ENCODE data around the gene SLC27A6.

Gene SLC27A6

DNA sequence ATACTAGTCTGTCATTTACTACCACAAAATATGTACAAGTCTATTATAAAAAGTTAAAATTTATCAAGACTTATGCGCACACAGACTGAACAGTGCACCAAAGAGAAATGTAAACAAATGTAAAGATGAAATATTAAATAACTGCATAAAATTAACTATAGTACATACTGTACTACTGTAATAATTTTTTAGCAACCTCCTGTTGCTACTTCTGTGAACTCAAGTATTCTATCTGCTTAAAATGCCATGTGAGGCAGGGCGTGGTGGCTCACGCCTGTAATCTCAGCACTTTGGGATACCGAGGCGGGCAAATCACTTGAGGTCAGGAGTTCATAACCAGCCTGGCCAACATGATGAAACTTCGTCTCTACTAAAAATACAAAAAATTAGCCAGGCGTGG is 115.5 kb downstream of the SLC27A6 start:
- TF ChIP-seq FOXM1 (IDR thresholded peaks at IDR 0.05; ENCODE audit: borderline replicate concordance, low read depth) (no peak), TCF12 (IDR thresholded peaks at IDR 0.05; ENCODE audit: low read depth) (no peak), RAD21 (IDR thresholded peaks at IDR 0.05; ENCODE audit: low read depth) (no peak), CREB1 (IDR thresholded peaks at IDR 0.05; ENCODE audit: low read depth) (no peak), EGR1 (IDR thresholded peaks at IDR 0.05) (no peak), CEBPB (IDR thresholded peaks at IDR 0.05) (no peak), YY1 (IDR thresholded peaks at IDR 0.05; ENCODE audit: low read depth) (no peak), TEAD4 (IDR thresholded peaks at IDR 0.05) (no peak), EP300 (IDR thresholded peaks at IDR 0.05; ENCODE audit: borderline replicate concordance) (no peak), NFIC (IDR thresholded peaks at IDR 0.05) (no peak), ZBTB7A (IDR thresholded peaks at IDR 0.05; ENCODE audit: low read depth) (no peak), TAF1 (IDR thresholded peaks at IDR 0.05; ENCODE audit: low read depth) (no peak), MAX (IDR thresholded peaks at IDR 0.05) (no peak)
- TF ChIP-seq, protein P1, sequence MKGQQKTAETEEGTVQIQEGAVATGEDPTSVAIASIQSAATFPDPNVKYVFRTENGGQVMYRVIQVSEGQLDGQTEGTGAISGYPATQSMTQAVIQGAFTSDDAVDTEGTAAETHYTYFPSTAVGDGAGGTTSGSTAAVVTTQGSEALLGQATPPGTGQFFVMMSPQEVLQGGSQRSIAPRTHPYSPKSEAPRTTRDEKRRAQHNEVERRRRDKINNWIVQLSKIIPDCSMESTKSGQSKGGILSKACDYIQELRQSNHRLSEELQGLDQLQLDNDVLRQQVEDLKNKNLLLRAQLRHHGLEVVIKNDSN (IDR thresholded peaks at IDR 0.05) = no peak
- TF ChIP-seq, protein P2, sequence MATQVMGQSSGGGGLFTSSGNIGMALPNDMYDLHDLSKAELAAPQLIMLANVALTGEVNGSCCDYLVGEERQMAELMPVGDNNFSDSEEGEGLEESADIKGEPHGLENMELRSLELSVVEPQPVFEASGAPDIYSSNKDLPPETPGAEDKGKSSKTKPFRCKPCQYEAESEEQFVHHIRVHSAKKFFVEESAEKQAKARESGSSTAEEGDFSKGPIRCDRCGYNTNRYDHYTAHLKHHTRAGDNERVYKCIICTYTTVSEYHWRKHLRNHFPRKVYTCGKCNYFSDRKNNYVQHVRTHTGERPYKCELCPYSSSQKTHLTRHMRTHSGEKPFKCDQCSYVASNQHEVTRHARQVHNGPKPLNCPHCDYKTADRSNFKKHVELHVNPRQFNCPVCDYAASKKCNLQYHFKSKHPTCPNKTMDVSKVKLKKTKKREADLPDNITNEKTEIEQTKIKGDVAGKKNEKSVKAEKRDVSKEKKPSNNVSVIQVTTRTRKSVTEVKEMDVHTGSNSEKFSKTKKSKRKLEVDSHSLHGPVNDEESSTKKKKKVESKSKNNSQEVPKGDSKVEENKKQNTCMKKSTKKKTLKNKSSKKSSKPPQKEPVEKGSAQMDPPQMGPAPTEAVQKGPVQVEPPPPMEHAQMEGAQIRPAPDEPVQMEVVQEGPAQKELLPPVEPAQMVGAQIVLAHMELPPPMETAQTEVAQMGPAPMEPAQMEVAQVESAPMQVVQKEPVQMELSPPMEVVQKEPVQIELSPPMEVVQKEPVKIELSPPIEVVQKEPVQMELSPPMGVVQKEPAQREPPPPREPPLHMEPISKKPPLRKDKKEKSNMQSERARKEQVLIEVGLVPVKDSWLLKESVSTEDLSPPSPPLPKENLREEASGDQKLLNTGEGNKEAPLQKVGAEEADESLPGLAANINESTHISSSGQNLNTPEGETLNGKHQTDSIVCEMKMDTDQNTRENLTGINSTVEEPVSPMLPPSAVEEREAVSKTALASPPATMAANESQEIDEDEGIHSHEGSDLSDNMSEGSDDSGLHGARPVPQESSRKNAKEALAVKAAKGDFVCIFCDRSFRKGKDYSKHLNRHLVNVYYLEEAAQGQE (IDR thresholded peaks at IDR 0.05; ENCODE audit: low read depth) = no peak

- TF ChIP-seq TAF1 (IDR thresholded peaks at IDR 0.05; ENCODE audit: low read depth) = no peak
- TF ChIP-seq ZBTB7A (IDR thresholded peaks at IDR 0.05; ENCODE audit: low read depth) = no peak
- TF ChIP-seq NFIC (IDR thresholded peaks at IDR 0.05) = no peak
- TF ChIP-seq EGR1 (IDR thresholded peaks at IDR 0.05) = no peak
- TF ChIP-seq FOXM1 (IDR thresholded peaks at IDR 0.05; ENCODE audit: borderline replicate concordance, low read depth) = no peak
- TF ChIP-seq RAD21 (IDR thresholded peaks at IDR 0.05; ENCODE audit: low read depth) = no peak
- TF ChIP-seq YY1 (IDR thresholded peaks at IDR 0.05; ENCODE audit: low read depth) = no peak
- TF ChIP-seq, protein P1 (IDR thresholded peaks at IDR 0.05) = no peak
- no peak for TF ChIP-seq CEBPB (IDR thresholded peaks at IDR 0.05)
- no peak for TF ChIP-seq TCF12 (IDR thresholded peaks at IDR 0.05; ENCODE audit: low read depth)
- no peak for TF ChIP-seq MAX (IDR thresholded peaks at IDR 0.05)
These were observed 117.2 kb downstream of the SLC27A6 start for GRCh38 chr5:129082225-129083136.
